Endodermal cell (in vitro differentiated cells): ENCODE results near the gene CCDC88C. TPM values are rescaled to one million over a fixed set of nuclear protein-coding genes. Genes with fewer than 3 reads are reported as not detected.

Experiments used
- DNase-seq: peaks from one replicate; pipeline ENCODE4 v3.0.0-alpha.2; 2017
- H3K27ac ChIP-seq: 2 replicates; pipeline ENCODE4 v1.5.1; 2013; ENCODE audit warnings: mild to moderate bottlenecking, low read depth, low read length, moderate library complexity
- H3K27me3 ChIP-seq: 2 replicates; pipeline ENCODE4 v1.6.1; 2013; ENCODE audit warnings: mild to moderate bottlenecking, low read length, moderate library complexity; ENCODE audit not compliant: insufficient read depth, control insufficient read depth, poor library complexity, severe bottlenecking
- H3K36me3 ChIP-seq: 2 replicates; pipeline ENCODE4 v1.7.0; 2013; ENCODE audit warnings: mild to moderate bottlenecking, low read length, moderate library complexity; ENCODE audit not compliant: control insufficient read depth, insufficient read depth
- H3K4me1 ChIP-seq: one replicate; pipeline ENCODE4 v1.7.0; 2013; ENCODE audit warnings: low read length; ENCODE audit not compliant: control insufficient read depth, insufficient read depth
- H3K4me3 ChIP-seq: 2 replicates; pipeline ENCODE4 v1.5.1; 2013; ENCODE audit warnings: mild to moderate bottlenecking, low read length, moderate library complexity
- H3K9ac ChIP-seq: 2 replicates; pipeline ENCODE4 v1.6.1; 2013; ENCODE audit warnings: mild to moderate bottlenecking, low read length, moderate library complexity; ENCODE audit not compliant: poor library complexity, severe bottlenecking; ENCODE audit errors: extremely low read depth
- H3K9me3 ChIP-seq: 2 replicates; pipeline ENCODE4 v1.6.1; 2013; ENCODE audit warnings: mild to moderate bottlenecking, low read length, moderate library complexity; ENCODE audit not compliant: control insufficient read depth
- H3K27ac Mint-ChIP-seq: 2 replicates; pipeline ENCODE4 v1.8.0; 2020; ENCODE audit warnings: mixed read lengths
- H3K27me3 Mint-ChIP-seq: 2 replicates; pipeline ENCODE4 v1.8.0; 2021; ENCODE audit warnings: mild to moderate bottlenecking, mixed read lengths; ENCODE audit not compliant: insufficient read depth
- H3K36me3 Mint-ChIP-seq: 2 replicates; pipeline ENCODE4 v1.8.0; 2020; ENCODE audit warnings: low read depth, mixed read lengths
- H3K4me1 Mint-ChIP-seq: 2 replicates; pipeline ENCODE4 v1.8.0; 2020; ENCODE audit warnings: mixed read lengths
- H3K4me3 Mint-ChIP-seq: 2 replicates; pipeline ENCODE4 v1.8.0; 2020; ENCODE audit warnings: mild to moderate bottlenecking, moderate library complexity, mixed read lengths
- H3K9me3 Mint-ChIP-seq: 2 replicates; pipeline ENCODE4 v1.8.0; 2020; ENCODE audit warnings: mild to moderate bottlenecking, mixed read lengths
- WGBS, 2 experiments: methylation state at CpG; one replicate each; pipeline versions ENCODE4 v1.1.5 to v1.1.7; 2013; ENCODE audit warnings: missing lambda C conversion rate in 2 of 2, mixed read lengths in 1 of 2; ENCODE audit not compliant: insufficient coverage in 1 of 2, insufficient read length in 1 of 2; 5-methylcytosine and 5-hydroxymethylcytosine counted together
- total RNA-seq, 2 donors: library from RNA; stranded (reverse); fragmentation: NEBNext Ultra II Directional in 1 of 2; extraction: Animal tissue kit (Norgen Biotek cat#: 25700) in 1 of 2; gene quantifications; 2 replicates in 1 of 2; 3 replicates in 1 of 2; pipeline ENCODE4 v1.2.1, GENCODE V29; 2021
- TF ChIP-seq, protein P1 (sequence below): fragments of 200-600 bp; sonication (generic); conservative IDR thresholded peaks from 2 replicates; pipeline ENCODE4 v1.5.0; 2021; ENCODE audit warnings: antibody characterized with exemption, mild to moderate bottlenecking

Gene CCDC88C
- total RNA-seq, 2 donors from 2014 or later = 50.0 to 50.5 TPM

DNA sequence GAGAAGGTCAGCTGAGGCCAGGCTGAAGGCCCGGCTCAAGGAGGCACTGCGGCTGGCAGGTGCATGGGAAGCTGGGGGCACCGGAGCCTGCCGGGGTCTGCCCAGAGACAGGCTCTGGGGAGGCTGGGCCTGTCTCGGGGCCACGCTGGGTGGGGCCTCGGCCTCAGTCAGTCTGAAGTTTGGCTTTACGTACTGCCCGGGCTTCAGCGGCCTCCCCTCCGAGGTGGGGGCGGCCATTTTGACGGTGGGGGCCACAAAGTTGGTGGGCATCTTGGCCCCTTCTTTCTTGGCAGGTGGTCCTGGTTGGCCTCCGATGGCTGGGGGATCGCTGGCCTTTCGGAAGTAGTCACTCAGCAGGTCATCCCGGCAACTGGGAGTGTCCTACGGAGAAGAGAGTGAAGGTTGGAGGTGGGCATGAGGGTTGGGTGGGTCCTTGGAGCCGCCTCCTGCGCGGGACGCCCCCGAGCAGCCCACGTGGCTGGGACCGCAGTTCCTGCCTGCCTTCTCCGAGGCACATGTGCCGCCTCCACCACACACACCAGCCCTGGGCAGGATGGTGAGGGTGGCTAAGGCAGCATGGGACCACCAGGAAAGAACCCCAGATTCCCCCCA lies 144.2 kb downstream of the CCDC88C start:
- Mint-ChIP-seq H3K4me1 (no peaks in the 10 kb centered on the region), H3K36me3 (peaks cover 42% of the 10 kb centered on the region)
- 93 to 96% methylated on average over 11 to 27 of the region's 27 CpGs for WGBS, 2 experiments

DNA sequence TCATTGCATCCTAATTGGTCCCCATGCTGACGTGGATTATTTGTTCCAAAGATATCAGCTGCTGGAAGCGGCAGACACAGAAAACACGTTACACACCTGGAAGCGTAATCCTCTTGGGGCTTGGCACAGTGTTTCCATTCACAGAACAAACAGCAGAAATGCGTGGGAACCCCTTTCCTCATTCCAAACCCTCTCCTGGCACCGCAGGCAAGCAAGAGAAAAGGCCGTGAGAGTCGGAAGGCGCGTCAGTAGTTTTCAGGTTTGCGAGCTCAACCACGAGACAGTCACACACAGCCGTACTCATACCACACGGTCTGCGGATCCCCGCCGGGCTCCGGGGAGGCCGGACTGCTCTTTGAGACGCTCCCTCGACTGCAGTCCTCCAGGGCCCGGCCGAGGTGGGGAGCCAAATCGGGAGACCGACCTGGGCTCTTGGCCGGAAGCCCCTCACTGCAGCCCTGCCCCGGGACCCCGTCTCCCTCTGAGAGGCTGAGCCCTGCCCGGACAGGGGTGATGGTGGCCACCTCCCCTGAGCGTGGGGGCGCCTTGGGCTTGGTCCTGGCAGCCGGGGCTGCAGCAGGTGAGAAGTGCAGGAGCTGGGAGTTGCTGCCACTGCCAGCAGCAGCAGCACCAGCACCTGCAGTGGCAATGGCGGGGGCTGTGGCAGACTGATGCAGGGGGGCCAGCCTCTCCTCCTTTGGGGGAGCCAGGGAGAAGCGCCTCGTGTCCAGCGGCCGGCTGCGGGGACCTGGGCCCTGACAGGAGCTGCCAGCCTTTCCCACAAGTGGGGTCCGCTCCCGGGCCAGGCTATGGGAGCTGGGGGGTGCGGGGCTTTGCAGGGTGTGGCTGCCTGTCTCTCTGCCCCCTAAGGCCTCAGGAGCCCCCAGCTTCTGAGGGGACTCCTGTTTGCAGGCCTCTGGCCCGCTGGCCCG lies 145.0 kb downstream of the CCDC88C start:
- Mint-ChIP-seq H3K9me3 (no peaks in the 10 kb centered on the region), H3K4me1 (no peaks in the 10 kb centered on the region), H3K36me3 (peaks cover 37% of the 10 kb centered on the region), H3K27ac (peak overlapping the region; percentile 65), H3K4me3 (no peak overlapping the region), H3K27me3 (no peaks in the 10 kb centered on the region)
- no peak for DNase-seq
- TF ChIP-seq, protein P1, sequence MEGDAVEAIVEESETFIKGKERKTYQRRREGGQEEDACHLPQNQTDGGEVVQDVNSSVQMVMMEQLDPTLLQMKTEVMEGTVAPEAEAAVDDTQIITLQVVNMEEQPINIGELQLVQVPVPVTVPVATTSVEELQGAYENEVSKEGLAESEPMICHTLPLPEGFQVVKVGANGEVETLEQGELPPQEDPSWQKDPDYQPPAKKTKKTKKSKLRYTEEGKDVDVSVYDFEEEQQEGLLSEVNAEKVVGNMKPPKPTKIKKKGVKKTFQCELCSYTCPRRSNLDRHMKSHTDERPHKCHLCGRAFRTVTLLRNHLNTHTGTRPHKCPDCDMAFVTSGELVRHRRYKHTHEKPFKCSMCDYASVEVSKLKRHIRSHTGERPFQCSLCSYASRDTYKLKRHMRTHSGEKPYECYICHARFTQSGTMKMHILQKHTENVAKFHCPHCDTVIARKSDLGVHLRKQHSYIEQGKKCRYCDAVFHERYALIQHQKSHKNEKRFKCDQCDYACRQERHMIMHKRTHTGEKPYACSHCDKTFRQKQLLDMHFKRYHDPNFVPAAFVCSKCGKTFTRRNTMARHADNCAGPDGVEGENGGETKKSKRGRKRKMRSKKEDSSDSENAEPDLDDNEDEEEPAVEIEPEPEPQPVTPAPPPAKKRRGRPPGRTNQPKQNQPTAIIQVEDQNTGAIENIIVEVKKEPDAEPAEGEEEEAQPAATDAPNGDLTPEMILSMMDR = no peak
- Histone ChIP-seq H3K4me3 (no peak overlapping the region), H3K27ac (peak overlapping the region; percentile 6), H3K4me1 (no peaks in the 10 kb centered on the region), H3K9me3 (no peaks in the 10 kb centered on the region), H3K9ac (no peak overlapping the region), H3K36me3 (peaks cover 22% of the 10 kb centered on the region), H3K27me3 (no peaks in the 10 kb centered on the region)
- WGBS, 2 experiments = 94 to 98% methylated on average over 10 to 43 of the region's 43 CpGs

More for the DNA sequence above, 144.2 kb downstream of the CCDC88C start:
- TF ChIP-seq, protein P1 = no peak
- no peaks in the 10 kb centered on the region for H3K9me3 Mint-ChIP-seq
- no peak overlapping the region for H3K4me3 ChIP-seq
- H3K27me3 ChIP-seq = no peaks in the 10 kb centered on the region
- H3K27ac ChIP-seq = no peak overlapping the region
- H3K4me1 ChIP-seq = no peaks in the 10 kb centered on the region
- no peak overlapping the region for H3K4me3 Mint-ChIP-seq
- H3K27me3 Mint-ChIP-seq = no peaks in the 10 kb centered on the region
- DNase-seq = no peak
- H3K9me3 ChIP-seq = no peaks in the 10 kb centered on the region
- H3K36me3 ChIP-seq = peaks cover 24% of the 10 kb centered on the region
- no peak overlapping the region for H3K27ac Mint-ChIP-seq
- no peak overlapping the region for H3K9ac ChIP-seq

DNA sequence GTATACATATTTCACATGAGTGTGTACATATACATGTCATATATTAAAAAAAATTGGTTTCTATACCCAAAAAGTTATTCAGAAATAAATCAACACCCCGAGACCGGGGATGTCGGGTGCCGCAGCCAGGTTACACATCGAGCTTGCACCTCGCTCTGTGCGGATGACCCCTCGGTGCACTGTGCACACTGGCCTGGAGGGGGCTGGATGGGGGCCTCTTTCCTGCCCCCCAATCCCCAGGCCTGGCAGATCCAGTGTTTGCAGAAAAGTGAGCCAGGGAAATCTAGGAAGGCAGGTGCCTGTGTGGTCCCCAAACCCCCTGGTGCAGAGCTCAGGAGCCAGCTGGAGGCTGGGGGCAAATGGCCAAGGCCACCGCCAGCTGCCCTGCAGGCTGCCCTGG lies 146.0 kb downstream of the CCDC88C start:
- no peaks in the 10 kb centered on the region for H3K4me1 Mint-ChIP-seq
- no peaks in the 10 kb centered on the region for H3K4me1 ChIP-seq
- no peaks in the 10 kb centered on the region for H3K27me3 ChIP-seq
- 97 to 100% methylated on average over 3 to 9 of the region's 9 CpGs for WGBS, 2 experiments
- peaks cover 15% of the 10 kb centered on the region for H3K36me3 ChIP-seq
- H3K36me3 Mint-ChIP-seq = peaks cover 28% of the 10 kb centered on the region
- H3K27ac Mint-ChIP-seq = no peak overlapping the region
- no peak overlapping the region for H3K27ac ChIP-seq
- no peaks in the 10 kb centered on the region for H3K9me3 Mint-ChIP-seq
- DNase-seq = no peak
- no peaks in the 10 kb centered on the region for H3K9me3 ChIP-seq
- no peak overlapping the region for H3K4me3 ChIP-seq
- H3K4me3 Mint-ChIP-seq = no peak overlapping the region
- no peaks in the 10 kb centered on the region for H3K27me3 Mint-ChIP-seq
- TF ChIP-seq, protein P1 = peak; percentile 22
- no peak overlapping the region for H3K9ac ChIP-seq
